HG03025 (cell line): ENCODE data around the gene CHERP.
"Not testable (repeated sequence)": the region's sequence is repeated elsewhere in the genome, so short reads cannot be mapped to it uniquely, and the experiment has no call there.

Experiments
- ATAC-seq: cut with Tn5 transposase; IDR thresholded peaks from one replicate; pipeline ENCODE4 v1.9.1; 2021; ENCODE audit warnings: mild to moderate bottlenecking, moderate library complexity; ENCODE audit not compliant: unreplicated experiment, low FRiP score

Gene CHERP

GRCh38 chr19:16520986-16521624, 21.1 kb downstream of the CHERP start:
- no peak for ATAC-seq

GRCh38 chr19:16520074-16520973, 21.9 kb downstream of the CHERP start:
- ATAC-seq, result no peak

GRCh38 chr19:16519230-16519687, 23.0 kb downstream of the CHERP start:
- ATAC-seq, result no peak

GRCh38 chr19:16518483-16519229, 23.6 kb downstream of the CHERP start:
- ATAC-seq, result no peak

- no peak for ATAC-seq
Observed at GRCh38 chr19:16518061-16518460, 24.2 kb downstream of the CHERP start.

GRCh38 chr19:16516923-16517610, 25.2 kb downstream of the CHERP start:
- no peak for ATAC-seq

GRCh38 chr19:16516381-16516780, 25.9 kb downstream of the CHERP start:
- no peak for ATAC-seq

GRCh38 chr19:16514383-16515019, 27.7 kb downstream of the CHERP start:
- no peak for ATAC-seq

GRCh38 chr19:16512611-16513010, 29.6 kb downstream of the CHERP start:
- ATAC-seq, result not testable (repeated sequence)

GRCh38 chr19:16509141-16510061, 32.8 kb downstream of the CHERP start:
- ATAC-seq, result no peak

- no peak for ATAC-seq
Observed at GRCh38 chr19:16508546-16508945, 33.7 kb downstream of the CHERP start.

GRCh38 chr19:16506961-16507360, 35.3 kb downstream of the CHERP start:
- ATAC-seq, result no peak

GRCh38 chr19:16506161-16506560, 36.1 kb downstream of the CHERP start:
- not testable (repeated sequence) for ATAC-seq

GRCh38 chr19:16504271-16504670, 38.0 kb downstream of the CHERP start:
- no peak for ATAC-seq

- ATAC-seq, result no peak
Observed at GRCh38 chr19:16497837-16498236, 44.4 kb downstream of the CHERP start.

- no peak for ATAC-seq
Observed at GRCh38 chr19:16497042-16497441, 45.2 kb downstream of the CHERP start.

GRCh38 chr19:16496613-16496983, 45.6 kb downstream of the CHERP start:
- ATAC-seq, result no peak

- peak; percentile 94 for ATAC-seq
Observed at GRCh38 chr19:16495982-16496612, 46.1 kb downstream of the CHERP start, which contains the start of the genes C19orf44 and CALR3. TSS of gene C19orf44 (plus strand) at chr19:16496394. CDS start at chr19:16500793, 4,399 bp downstream. TSS of gene CALR3 (minus strand) at chr19:16496167. CDS start at chr19:16496129, 38 bp downstream.
